GM23248 (cell line): ENCODE measurements around the gene CAMK1D.

Experiments
- EZH2 ChIP-seq: fragments of 200-600 bp; sonication (generic); IDR thresholded peaks from 2 replicates; pipeline ENCODE4 v1.6.1; 2018; ENCODE audit warnings: antibody characterized with exemption, mild to moderate bottlenecking; ENCODE audit not compliant: insufficient read depth, poor library complexity, severe bottlenecking
- EZH2phosphoT487 ChIP-seq: fragments of 200-600 bp; sonication (generic); IDR thresholded peaks from 2 replicates; pipeline ENCODE4 v1.6.1; 2018; ENCODE audit warnings: antibody characterized with exemption, moderate library complexity, mild to moderate bottlenecking, low read depth; ENCODE audit not compliant: insufficient read depth

GRCh38 chr10:12742771-12743170, 393.4 kb downstream of the CAMK1D start:
- no peak for TF ChIP-seq EZH2phosphoT487
- no peak for TF ChIP-seq EZH2
